Right atrium auricular region (tissue), 2 donors: ENCODE measurements around the gene RTN4R. TPM values are rescaled to one million over a fixed set of nuclear protein-coding genes. Genes with fewer than 3 reads are reported as not detected.

Source experiments
- DNase-seq: peaks from one replicate; pipeline ENCODE4 v3.0.0-alpha.2; 2019; ENCODE audit warnings: low spot score
- H3K27ac ChIP-seq, 2 donors: fragments of 200-600 bp; sonication (generic); 1 replicate in 1 of 2; 2 replicates in 1 of 2; pipeline ENCODE4 v1.5.1; 2016 to 2019
- H3K27me3 ChIP-seq, 2 donors: fragments of 200-600 bp; sonication (generic); one replicate each; pipeline versions ENCODE4 v1.5.1 to v1.6.0; 2017 to 2019
- H3K36me3 ChIP-seq: fragments of 200-600 bp; sonication (generic); one replicate; pipeline ENCODE4 v1.5.1; 2016
- H3K4me1 ChIP-seq, 2 donors: fragments of 200-600 bp; sonication (generic); one replicate each; pipeline versions ENCODE4 v1.5.1 to v1.6.0; 2017 to 2019
- H3K4me3 ChIP-seq, 2 donors: fragments of 200-600 bp; sonication (generic); 1 replicate in 1 of 2; 2 replicates in 1 of 2; pipeline ENCODE4 v1.5.1; 2017 to 2019; ENCODE audit warnings: mild to moderate bottlenecking in 1 of 2, moderate library complexity in 1 of 2
- H3K9me3 ChIP-seq, 2 donors: fragments of 200-600 bp; sonication (generic); one replicate each; pipeline ENCODE4 v1.5.1; 2019
- total RNA-seq, 2 donors: library from RNA; depleted of rRNA; stranded (reverse); fragments of >200 nt; gene quantifications; one replicate each; pipeline ENCODE4 v1.1.0, GENCODE V29; 2016
- TF ChIP-seq, protein P1 (sequence below), 2 donors: fragments of 200-600 bp; sonication (generic); IDR thresholded peaks; one replicate each; pipeline ENCODE4 v1.5.1; 2019; ENCODE audit warnings: antibody characterized with exemption in 2 of 2

RTN4R gene
- total RNA-seq, 2 donors from 2014 or later: 1.0 to 2.0 TPM

DNA sequence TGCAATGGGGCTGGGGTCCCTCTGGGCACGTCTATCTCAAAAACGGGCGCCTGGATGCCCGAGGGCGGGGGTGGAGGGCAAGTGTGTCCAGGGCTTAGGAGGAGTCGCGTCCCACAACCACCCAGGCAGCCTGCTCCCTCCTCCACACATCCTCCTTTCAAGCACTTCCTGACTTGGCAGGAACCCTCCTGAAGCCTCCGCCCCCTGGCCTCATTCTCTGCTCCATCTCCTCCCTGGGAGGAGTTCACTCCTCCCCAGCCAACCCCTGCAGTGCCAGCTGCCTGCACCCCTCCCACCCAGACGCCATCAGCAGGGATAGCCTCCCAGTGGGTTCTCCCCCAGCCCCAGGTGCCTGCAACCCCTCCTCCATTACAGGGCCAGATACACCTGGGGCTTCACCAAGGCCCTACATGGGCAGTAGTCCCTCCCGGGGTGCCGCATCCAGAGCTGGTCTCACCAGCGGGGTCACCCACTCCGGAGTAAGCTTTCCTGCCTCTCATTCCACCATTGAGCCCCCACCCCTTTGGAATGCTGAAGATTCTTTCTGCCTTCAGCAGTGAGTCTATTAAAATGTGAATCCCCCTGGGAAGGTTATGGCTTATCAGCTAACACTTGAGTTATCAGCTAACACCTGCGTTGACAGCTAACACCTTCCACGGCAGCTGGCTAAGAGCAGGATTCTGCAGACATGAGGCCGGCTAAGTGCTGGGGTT, 24.4 kb downstream of the RTN4R start:
- TF ChIP-seq, protein P1, sequence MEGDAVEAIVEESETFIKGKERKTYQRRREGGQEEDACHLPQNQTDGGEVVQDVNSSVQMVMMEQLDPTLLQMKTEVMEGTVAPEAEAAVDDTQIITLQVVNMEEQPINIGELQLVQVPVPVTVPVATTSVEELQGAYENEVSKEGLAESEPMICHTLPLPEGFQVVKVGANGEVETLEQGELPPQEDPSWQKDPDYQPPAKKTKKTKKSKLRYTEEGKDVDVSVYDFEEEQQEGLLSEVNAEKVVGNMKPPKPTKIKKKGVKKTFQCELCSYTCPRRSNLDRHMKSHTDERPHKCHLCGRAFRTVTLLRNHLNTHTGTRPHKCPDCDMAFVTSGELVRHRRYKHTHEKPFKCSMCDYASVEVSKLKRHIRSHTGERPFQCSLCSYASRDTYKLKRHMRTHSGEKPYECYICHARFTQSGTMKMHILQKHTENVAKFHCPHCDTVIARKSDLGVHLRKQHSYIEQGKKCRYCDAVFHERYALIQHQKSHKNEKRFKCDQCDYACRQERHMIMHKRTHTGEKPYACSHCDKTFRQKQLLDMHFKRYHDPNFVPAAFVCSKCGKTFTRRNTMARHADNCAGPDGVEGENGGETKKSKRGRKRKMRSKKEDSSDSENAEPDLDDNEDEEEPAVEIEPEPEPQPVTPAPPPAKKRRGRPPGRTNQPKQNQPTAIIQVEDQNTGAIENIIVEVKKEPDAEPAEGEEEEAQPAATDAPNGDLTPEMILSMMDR (IDR thresholded peaks at IDR 0.05): no peak
- peak; percentile 65 for DNase-seq
- H3K27ac ChIP-seq: peak overlapping the region in 1 of 2 donors; percentile 68

DNA sequence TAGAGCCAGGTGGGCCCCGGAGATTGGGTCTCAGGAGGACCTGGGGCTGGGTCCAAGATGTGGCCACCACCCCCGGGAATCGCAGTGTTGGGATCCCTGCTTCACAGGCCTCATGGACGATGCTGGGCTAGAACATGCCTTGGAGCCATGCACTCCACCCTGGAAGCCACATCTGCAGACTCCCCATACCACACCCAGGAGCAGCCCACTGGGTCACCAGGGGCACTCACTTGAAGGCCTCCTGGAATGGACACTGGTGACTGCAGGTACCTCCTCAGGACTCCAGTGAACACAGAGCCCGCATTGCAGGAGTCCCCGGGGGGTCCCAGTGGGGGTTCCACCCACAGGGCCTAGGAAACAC, 25.0 kb downstream of the RTN4R start:
- TF ChIP-seq, protein P1 (IDR thresholded peaks at IDR 0.05): no peak
- H3K4me3 ChIP-seq: peak overlapping the region in 1 of 2 donors; percentile 19
- H3K36me3 ChIP-seq: no peaks in the 10 kb centered on the region
- H3K4me1 ChIP-seq: peaks cover 0 to 61% of the 10 kb centered on the region in 2 donors
- no peak for DNase-seq
- H3K27me3 ChIP-seq: no peaks in the 10 kb centered on the region
- no peaks in the 10 kb centered on the region for H3K9me3 ChIP-seq
- H3K27ac ChIP-seq: peak overlapping the region in 1 of 2 donors; percentile 68

More for the DNA sequence above, 24.4 kb downstream of the RTN4R start:
- no peaks in the 10 kb centered on the region for H3K9me3 ChIP-seq
- H3K4me3 ChIP-seq: peak overlapping the region in 1 of 2 donors; percentile 19
- H3K27me3 ChIP-seq: no peaks in the 10 kb centered on the region
- peaks cover 0 to 56% of the 10 kb centered on the region in 2 donors for H3K4me1 ChIP-seq
- no peaks in the 10 kb centered on the region for H3K36me3 ChIP-seq

DNA sequence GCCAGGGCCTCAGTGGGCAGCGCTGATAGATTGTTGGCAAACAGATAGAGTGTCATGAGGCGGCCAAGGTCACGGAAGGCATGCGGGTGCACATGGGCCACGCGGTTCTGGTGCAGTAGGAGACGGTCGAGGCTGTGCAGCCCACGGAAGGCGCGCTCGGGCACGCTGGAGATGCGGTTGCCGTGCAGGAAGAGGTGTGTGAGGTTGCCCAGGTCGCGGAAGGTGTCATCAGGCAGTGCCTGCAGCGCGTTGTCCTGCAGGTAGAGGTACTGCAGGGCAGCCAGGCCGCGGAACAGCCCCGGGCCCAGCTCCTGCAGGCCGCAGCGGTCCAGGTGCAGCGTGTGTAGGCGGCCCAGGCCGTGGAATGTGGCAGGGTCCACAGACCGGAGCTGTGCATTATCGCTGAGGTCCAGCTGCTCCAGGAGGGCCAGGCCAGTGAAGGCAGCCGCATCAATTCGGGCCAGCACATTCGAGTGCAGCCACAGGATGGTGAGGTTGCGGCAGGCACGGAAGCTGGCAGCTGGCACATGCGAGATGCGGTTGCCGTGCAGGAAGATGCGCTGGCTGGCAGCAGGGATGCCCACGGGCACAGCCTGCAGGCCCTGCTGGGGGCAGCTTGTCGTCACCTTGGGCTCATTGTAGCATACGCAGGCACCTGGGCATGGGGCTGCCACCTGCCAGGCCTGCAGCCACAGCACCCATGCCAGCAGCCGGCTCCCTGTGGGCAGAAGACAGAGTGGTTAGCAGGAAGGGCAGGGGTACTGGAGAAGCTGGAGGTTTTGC, 25.5 kb downstream of the RTN4R start:
- DNase-seq: no peak
- Histone ChIP-seq H3K9me3 (no peaks in the 10 kb centered on the region), H3K27ac (no peak overlapping the region), H3K36me3 (no peaks in the 10 kb centered on the region), H3K4me3 (no peak overlapping the region), H3K4me1 (peaks cover 0 to 61% of the 10 kb centered on the region in 2 donors), H3K27me3 (no peaks in the 10 kb centered on the region)
- TF ChIP-seq, protein P1 (IDR thresholded peaks at IDR 0.05): no peak

DNA sequence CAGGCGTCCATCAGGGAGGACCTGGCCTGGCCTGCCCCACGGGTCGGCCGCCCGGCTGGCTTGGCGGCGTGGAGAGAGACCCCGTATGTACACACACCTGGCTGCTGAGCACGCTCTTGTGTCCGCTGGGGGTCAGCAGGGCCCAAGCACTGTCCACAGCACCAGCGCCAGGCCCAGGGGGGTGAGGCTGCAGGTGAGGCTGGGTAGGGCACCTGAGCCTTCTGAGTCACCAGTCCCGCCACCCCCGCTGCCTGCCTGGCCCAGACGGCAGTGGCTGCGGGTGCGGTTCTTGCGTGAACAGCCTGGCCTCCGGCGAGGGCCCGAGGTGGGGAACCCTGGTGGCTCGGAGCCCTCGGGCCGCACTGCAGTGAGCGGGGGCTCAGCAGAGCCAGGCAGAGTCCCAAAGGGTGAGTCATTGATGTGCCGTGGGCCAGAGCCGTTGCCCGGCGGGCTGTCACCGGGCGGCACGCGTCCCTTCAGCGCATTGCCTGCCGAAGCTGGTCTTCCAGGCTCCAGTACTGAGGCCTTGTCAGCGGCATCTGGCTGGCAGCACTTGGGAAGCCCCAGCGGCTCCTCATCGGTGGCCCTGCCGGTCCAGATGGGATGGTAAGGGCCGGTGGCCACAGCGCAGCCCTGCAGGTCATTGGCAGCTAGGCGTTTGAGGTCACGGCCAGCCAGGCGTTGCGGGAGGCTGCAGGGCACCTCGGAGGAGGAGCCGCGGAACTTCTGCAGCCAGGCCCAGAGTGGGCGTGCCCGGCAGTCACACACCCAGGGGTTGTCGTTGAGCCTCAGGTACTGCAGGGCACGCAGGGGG, 26.3 kb downstream of the RTN4R start:
- Histone ChIP-seq H3K27me3 (no peaks in the 10 kb centered on the region), H3K4me3 (no peak overlapping the region), H3K9me3 (no peaks in the 10 kb centered on the region), H3K27ac (no peak overlapping the region), H3K36me3 (no peaks in the 10 kb centered on the region), H3K4me1 (peaks cover 0 to 60% of the 10 kb centered on the region in 2 donors)
- DNase-seq: no peak
- TF ChIP-seq, protein P1 (IDR thresholded peaks at IDR 0.05): no peak

DNA sequence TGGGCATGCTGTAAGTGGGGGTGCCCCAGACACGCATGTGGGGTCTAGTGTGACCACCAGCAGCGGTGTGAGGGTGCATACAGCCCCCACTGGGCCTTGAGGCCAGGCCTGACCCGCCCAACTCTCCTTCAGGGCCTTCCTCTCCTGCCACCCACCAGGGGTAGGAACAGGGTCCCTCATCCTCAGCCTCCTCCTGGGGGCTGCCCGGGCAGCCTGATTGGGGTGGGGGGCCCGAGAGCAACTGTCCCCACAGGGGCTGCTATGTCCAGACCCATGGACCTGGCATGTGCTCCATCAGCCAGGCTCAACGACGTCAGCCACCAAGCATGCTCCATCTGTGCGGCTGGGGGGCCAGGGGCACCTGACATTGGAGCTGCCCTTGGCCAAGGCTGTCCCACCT, 27.2 kb downstream of the RTN4R start:
- Histone ChIP-seq H3K27ac (no peak overlapping the region), H3K4me3 (no peak overlapping the region), H3K9me3 (no peaks in the 10 kb centered on the region), H3K36me3 (no peaks in the 10 kb centered on the region), H3K27me3 (no peaks in the 10 kb centered on the region), H3K4me1 (peaks cover 0 to 55% of the 10 kb centered on the region in 2 donors)
- DNase-seq: no peak
- TF ChIP-seq, protein P1 (IDR thresholded peaks at IDR 0.05): no peak
